ENCODE data around the gene ACTMAP. TPM values are rescaled to one million over a fixed set of nuclear protein-coding genes. Genes with fewer than 3 reads are reported as not detected.
A peak's percentile ranks its signal among the peaks of the same experiment; 100 is the strongest.

Gene ACTMAP
- total RNA-seq, 1 donor from 2014 or later, result 24.6 TPM

GRCh38 chr19:40797166-40797962 is 47.1 kb upstream of the ACTMAP start:
- H3K4me3 Mint-ChIP-seq (ENCODE audit: unreplicated experiment), result peak overlapping the region; percentile 84

GRCh38 chr19:40791996-40792395 is 41.7 kb upstream of the ACTMAP start:
- peaks cover 6% of the 10 kb centered on the region for H3K4me1 Mint-ChIP-seq (ENCODE audit: unreplicated experiment)
- no peak for DNase-seq (ENCODE audit: low spot score)
- peaks cover 9% of the 10 kb centered on the region for H3K27me3 Mint-ChIP-seq (ENCODE audit: unreplicated experiment)
- H3K27ac Mint-ChIP-seq (ENCODE audit: unreplicated experiment), result no peak overlapping the region
- TF ChIP-seq, protein P1, sequence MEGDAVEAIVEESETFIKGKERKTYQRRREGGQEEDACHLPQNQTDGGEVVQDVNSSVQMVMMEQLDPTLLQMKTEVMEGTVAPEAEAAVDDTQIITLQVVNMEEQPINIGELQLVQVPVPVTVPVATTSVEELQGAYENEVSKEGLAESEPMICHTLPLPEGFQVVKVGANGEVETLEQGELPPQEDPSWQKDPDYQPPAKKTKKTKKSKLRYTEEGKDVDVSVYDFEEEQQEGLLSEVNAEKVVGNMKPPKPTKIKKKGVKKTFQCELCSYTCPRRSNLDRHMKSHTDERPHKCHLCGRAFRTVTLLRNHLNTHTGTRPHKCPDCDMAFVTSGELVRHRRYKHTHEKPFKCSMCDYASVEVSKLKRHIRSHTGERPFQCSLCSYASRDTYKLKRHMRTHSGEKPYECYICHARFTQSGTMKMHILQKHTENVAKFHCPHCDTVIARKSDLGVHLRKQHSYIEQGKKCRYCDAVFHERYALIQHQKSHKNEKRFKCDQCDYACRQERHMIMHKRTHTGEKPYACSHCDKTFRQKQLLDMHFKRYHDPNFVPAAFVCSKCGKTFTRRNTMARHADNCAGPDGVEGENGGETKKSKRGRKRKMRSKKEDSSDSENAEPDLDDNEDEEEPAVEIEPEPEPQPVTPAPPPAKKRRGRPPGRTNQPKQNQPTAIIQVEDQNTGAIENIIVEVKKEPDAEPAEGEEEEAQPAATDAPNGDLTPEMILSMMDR (IDR thresholded peaks at IDR 0.05; ENCODE audit: unreplicated experiment), result no peak
- no peak overlapping the region for H3K4me3 Mint-ChIP-seq (ENCODE audit: unreplicated experiment)
- peaks cover 13% of the 10 kb centered on the region for H3K36me3 Mint-ChIP-seq (ENCODE audit: low read depth, unreplicated experiment)
- no peaks in the 10 kb centered on the region for H3K9me3 Mint-ChIP-seq (ENCODE audit: unreplicated experiment)

More at GRCh38 chr19:40797166-40797962, 47.1 kb upstream of the ACTMAP start:
- peaks cover 17% of the 10 kb centered on the region for H3K36me3 Mint-ChIP-seq (ENCODE audit: low read depth, unreplicated experiment)
- H3K27ac Mint-ChIP-seq (ENCODE audit: unreplicated experiment), result peak overlapping the region; percentile 70
- no peak for DNase-seq (ENCODE audit: low spot score)
- peaks cover 26% of the 10 kb centered on the region for H3K4me1 Mint-ChIP-seq (ENCODE audit: unreplicated experiment)
- no peaks in the 10 kb centered on the region for H3K9me3 Mint-ChIP-seq (ENCODE audit: unreplicated experiment)
- peaks cover 9% of the 10 kb centered on the region for H3K27me3 Mint-ChIP-seq (ENCODE audit: unreplicated experiment)
- TF ChIP-seq, protein P1 (IDR thresholded peaks at IDR 0.05; ENCODE audit: unreplicated experiment), result no peak

DNA sequence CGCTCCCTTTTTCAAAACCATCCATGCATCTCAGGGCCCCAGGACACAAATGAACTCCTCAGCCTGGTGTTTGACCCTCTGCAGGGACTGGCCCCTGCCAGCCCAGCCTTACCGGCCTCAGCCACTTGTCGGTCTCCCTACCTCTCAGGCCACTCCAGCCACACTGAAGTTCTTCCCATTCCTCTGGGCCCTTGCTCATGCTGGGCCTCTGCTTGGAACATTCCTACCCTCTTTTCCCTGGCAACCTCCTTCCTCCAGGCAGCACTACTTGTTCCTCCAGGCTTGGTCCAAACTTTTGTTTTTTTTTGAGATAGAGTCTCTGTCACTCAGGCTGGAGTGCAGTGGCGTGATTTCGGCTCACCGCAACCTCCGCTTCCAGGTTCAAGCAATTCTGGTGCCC is 41.1 kb upstream of the ACTMAP start:
- H3K27me3 Mint-ChIP-seq (ENCODE audit: unreplicated experiment), result peaks cover 11% of the 10 kb centered on the region
- TF ChIP-seq, protein P1 (IDR thresholded peaks at IDR 0.05; ENCODE audit: unreplicated experiment), result no peak
- no peak for DNase-seq (ENCODE audit: low spot score)
- peaks cover 13% of the 10 kb centered on the region for H3K36me3 Mint-ChIP-seq (ENCODE audit: low read depth, unreplicated experiment)
- H3K4me1 Mint-ChIP-seq (ENCODE audit: unreplicated experiment), result peaks cover 6% of the 10 kb centered on the region
- peak overlapping the region; percentile 12 for H3K4me3 Mint-ChIP-seq (ENCODE audit: unreplicated experiment)
- H3K27ac Mint-ChIP-seq (ENCODE audit: unreplicated experiment), result no peak overlapping the region
- no peaks in the 10 kb centered on the region for H3K9me3 Mint-ChIP-seq (ENCODE audit: unreplicated experiment)

GRCh38 chr19:40786060-40787037 is 36.1 kb upstream of the ACTMAP start:
- H3K36me3 Mint-ChIP-seq (ENCODE audit: low read depth, unreplicated experiment), result peaks cover 12% of the 10 kb centered on the region
- H3K27me3 Mint-ChIP-seq (ENCODE audit: unreplicated experiment), result peaks cover 21% of the 10 kb centered on the region
- no peak for DNase-seq (ENCODE audit: low spot score)
- H3K9me3 Mint-ChIP-seq (ENCODE audit: unreplicated experiment), result no peaks in the 10 kb centered on the region
- TF ChIP-seq, protein P1 (IDR thresholded peaks at IDR 0.05; ENCODE audit: unreplicated experiment), result no peak
- H3K4me3 Mint-ChIP-seq (ENCODE audit: unreplicated experiment), result no peak overlapping the region
- peaks cover 6% of the 10 kb centered on the region for H3K4me1 Mint-ChIP-seq (ENCODE audit: unreplicated experiment)
- no peak overlapping the region for H3K27ac Mint-ChIP-seq (ENCODE audit: unreplicated experiment)

Data from endothelial cell (in vitro differentiated cells).